BE2C (cell line): ENCODE data around the gene PRICKLE2.

Source experiments
- DNase-seq: peaks from one replicate; pipeline ENCODE4 v3.0.0-alpha.2; 2020
- H3K27me3 ChIP-seq: fragments of 250-450 bp; sonication (Bioruptor Pico); 2 replicates; pipeline ENCODE4 v1.5.1; 2020; ENCODE audit warnings: mild to moderate bottlenecking
- H3K36me3 ChIP-seq: fragments of 250-450 bp; sonication (Bioruptor Pico); 2 replicates; pipeline ENCODE4 v1.5.1; 2020; ENCODE audit warnings: mild to moderate bottlenecking
- H3K4me1 ChIP-seq: fragments of 250-450 bp; sonication (Bioruptor Pico); 2 replicates; pipeline ENCODE4 v1.5.1; 2020
- H3K4me3 ChIP-seq: 2 replicates; pipeline ENCODE4 v1.5.1; 2011; ENCODE audit warnings: low read depth, low read length
- H3K9me3 ChIP-seq: fragments of 250-450 bp; sonication (Bioruptor Pico); 2 replicates; pipeline ENCODE4 v1.5.1; 2020
- TF ChIP-seq, protein P1 (sequence below): IDR thresholded peaks from 2 replicates; pipeline ENCODE4 v1.5.1; 2012; ENCODE audit warnings: mild to moderate bottlenecking, low read depth, low read length

PRICKLE2 gene

DNA sequence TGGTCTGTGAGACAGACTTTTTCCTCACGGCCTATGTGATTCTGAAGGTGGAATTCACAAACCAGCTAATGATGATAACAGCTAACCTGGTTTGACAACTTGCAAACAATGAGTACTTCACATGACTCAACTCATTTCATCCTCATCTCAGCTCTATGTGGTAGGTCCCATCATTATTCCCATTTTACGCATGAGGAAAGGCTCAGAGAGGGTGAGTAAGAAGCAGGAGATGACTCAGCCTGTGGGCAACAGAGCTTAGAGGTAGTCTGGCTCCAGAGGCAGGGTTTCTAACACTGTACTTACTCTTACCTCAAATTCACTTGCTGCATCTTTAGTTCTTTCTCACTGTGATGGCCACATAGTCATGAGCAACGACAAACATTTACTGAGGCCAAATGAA is 176.1 kb downstream of the PRICKLE2 start:
- Histone ChIP-seq H3K27me3 (no peaks in the 10 kb centered on the region), H3K36me3 (no peaks in the 10 kb centered on the region), H3K4me3 (no peak overlapping the region)

DNA sequence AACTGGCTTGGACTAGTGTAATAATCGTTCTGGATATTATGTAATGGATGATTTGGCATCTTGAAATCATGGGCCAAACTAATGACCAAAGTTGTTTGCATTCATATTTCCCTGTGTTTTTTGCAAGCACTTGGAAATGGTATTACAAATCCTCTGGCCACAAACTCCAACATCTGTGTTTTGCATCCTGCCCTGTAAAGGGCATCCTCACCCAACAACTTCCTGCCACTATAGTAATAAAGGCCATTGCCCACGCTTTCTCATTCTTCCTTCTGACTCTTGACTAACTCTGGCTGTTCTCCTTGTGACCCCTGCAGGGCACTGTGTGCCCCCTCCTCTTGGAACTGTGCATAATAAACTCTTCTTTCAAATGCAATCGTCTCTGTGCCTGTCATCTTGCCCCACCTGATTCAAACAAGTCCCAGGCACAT is 176.6 kb downstream of the PRICKLE2 start:
- no peak for DNase-seq
- peaks cover 2% of the 10 kb centered on the region for H3K4me1 ChIP-seq
- TF ChIP-seq, protein P1, sequence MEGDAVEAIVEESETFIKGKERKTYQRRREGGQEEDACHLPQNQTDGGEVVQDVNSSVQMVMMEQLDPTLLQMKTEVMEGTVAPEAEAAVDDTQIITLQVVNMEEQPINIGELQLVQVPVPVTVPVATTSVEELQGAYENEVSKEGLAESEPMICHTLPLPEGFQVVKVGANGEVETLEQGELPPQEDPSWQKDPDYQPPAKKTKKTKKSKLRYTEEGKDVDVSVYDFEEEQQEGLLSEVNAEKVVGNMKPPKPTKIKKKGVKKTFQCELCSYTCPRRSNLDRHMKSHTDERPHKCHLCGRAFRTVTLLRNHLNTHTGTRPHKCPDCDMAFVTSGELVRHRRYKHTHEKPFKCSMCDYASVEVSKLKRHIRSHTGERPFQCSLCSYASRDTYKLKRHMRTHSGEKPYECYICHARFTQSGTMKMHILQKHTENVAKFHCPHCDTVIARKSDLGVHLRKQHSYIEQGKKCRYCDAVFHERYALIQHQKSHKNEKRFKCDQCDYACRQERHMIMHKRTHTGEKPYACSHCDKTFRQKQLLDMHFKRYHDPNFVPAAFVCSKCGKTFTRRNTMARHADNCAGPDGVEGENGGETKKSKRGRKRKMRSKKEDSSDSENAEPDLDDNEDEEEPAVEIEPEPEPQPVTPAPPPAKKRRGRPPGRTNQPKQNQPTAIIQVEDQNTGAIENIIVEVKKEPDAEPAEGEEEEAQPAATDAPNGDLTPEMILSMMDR: no peak
- H3K36me3 ChIP-seq: no peaks in the 10 kb centered on the region
- no peaks in the 10 kb centered on the region for H3K27me3 ChIP-seq
- H3K4me3 ChIP-seq: no peak overlapping the region
- no peaks in the 10 kb centered on the region for H3K9me3 ChIP-seq

More for the DNA sequence above, 176.1 kb downstream of the PRICKLE2 start:
- TF ChIP-seq, protein P1: no peak
- Histone ChIP-seq H3K4me1 (peaks cover 6% of the 10 kb centered on the region), H3K9me3 (no peaks in the 10 kb centered on the region)
- no peak for DNase-seq

DNA sequence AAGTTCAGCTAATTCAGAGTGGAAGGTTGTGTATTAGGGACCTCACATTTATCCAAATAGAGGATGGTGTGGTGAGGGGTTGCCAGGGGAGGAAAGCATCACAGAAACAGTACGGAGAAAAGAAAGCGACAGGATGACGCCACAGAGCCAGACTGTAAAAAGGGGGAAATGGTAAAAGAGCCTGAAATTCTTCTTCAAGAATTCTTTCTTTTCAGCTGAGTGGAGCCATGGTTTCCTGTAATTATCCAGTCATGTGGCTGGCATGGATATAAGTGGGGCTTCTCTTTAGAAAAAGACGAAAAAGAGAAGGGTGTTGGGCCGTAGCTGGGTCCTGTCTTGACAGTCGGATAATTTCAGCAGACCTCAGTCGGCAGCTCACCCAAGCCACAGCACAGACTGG is 177.5 kb downstream of the PRICKLE2 start:
- H3K4me1 ChIP-seq: no peaks in the 10 kb centered on the region
- H3K4me3 ChIP-seq: no peak overlapping the region
- no peaks in the 10 kb centered on the region for H3K9me3 ChIP-seq
- DNase-seq: no peak
- TF ChIP-seq, protein P1: no peak
- H3K27me3 ChIP-seq: no peaks in the 10 kb centered on the region
- no peaks in the 10 kb centered on the region for H3K36me3 ChIP-seq

DNA sequence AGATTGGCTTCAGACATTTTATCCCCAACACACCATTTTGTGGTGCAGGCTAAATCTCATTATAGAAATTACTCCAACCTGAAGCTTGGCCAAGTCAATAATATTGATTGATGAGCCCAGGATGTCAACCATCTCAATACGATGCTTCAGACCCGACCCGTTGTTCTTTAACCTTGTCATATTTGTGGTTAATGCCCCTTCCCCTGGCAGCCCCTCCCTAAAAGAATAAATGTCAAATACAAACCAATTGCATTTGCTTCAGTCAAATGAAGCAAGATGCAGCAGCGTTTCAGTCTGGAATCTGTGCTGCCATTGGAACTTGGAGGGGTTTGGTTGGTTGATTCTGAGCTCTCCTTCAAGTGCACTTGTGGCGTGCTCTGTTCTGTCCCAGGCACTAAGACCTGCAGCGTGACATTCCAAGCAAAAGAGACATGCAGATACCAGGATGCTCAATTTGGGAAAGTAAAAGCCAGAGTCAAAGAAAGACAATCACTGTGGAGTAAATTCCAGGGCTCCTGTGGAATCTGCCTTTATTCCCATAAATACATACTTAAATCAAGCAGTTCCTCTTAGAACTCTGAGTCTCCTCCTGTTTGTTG is 178.2 kb downstream of the PRICKLE2 start:
- no peak overlapping the region for H3K4me3 ChIP-seq
- TF ChIP-seq, protein P1: no peak
- no peaks in the 10 kb centered on the region for H3K9me3 ChIP-seq
- H3K27me3 ChIP-seq: no peaks in the 10 kb centered on the region
- no peaks in the 10 kb centered on the region for H3K4me1 ChIP-seq
- DNase-seq: no peak
- no peaks in the 10 kb centered on the region for H3K36me3 ChIP-seq

DNA sequence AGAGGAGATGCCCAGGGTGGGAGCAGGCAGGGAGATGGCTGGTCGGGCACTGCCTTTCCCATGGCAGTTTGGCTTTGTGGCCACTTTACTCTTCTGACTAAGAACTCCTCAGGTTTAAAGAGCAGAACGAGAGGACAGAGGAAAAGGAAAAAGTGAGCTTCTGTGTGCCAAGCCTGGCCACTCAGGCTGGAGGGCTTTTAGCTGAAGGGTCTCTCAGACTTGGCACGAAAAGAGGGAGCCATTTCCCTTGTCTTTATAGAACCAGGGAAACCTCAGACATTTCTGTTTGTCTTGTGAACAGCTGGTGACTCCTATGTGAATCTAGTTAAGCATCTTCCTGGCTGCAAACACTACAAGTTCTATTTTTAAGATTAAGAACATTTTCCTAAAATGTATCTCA is 178.7 kb downstream of the PRICKLE2 start:
- Histone ChIP-seq H3K27me3 (no peaks in the 10 kb centered on the region), H3K9me3 (no peaks in the 10 kb centered on the region), H3K4me1 (no peaks in the 10 kb centered on the region), H3K4me3 (no peak overlapping the region), H3K36me3 (no peaks in the 10 kb centered on the region)
- TF ChIP-seq, protein P1: no peak
- DNase-seq: no peak

DNA sequence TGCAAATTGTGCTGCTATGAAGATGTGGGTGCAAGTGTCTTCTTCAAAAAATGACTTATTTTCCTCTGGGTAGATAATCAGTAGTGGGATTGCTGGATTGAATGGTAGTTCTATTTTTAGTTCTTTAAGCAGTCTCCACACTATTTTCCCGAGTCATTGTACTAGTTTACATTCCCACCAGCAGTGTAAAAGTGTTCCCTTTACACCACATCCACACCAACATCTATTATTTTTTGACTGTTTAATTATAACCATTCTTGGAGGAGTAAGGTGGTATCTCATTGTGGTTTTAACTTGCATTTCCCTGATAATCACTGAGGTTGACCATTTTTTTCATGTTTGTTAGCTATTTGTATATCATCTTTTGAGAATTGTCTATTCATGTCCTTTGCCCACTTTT is 182.3 kb downstream of the PRICKLE2 start:
- Histone ChIP-seq H3K36me3 (no peaks in the 10 kb centered on the region), H3K27me3 (no peaks in the 10 kb centered on the region), H3K4me1 (peaks cover 21% of the 10 kb centered on the region), H3K9me3 (no peaks in the 10 kb centered on the region), H3K4me3 (no peak overlapping the region)
- TF ChIP-seq, protein P1: no peak
- no peak for DNase-seq
